ENCODE measurements around the gene RAB33A.
"Not testable (repeated sequence)": the region's sequence is repeated elsewhere in the genome, so short reads cannot be mapped to it uniquely, and the experiment has no call there.

RAB33A gene

GRCh38 chrX:130173190-130173895 is 1.6 kb downstream of the RAB33A start:
- peak; percentile 51 for DNase-seq

- peak; percentile 44 for DNase-seq
These were observed 2.4 kb downstream of the RAB33A start for GRCh38 chrX:130174045-130174704.

GRCh38 chrX:130174937-130175336 is 3.2 kb downstream of the RAB33A start:
- DNase-seq, result no peak

- DNase-seq, result no peak
These were observed 4.6 kb downstream of the RAB33A start for GRCh38 chrX:130176354-130176776.

GRCh38 chrX:130176942-130177341 is 5.2 kb downstream of the RAB33A start:
- DNase-seq, result no peak

- no peak for DNase-seq
These were observed 7.4 kb downstream of the RAB33A start for GRCh38 chrX:130179170-130179569.

GRCh38 chrX:130179579-130180215 is 7.9 kb downstream of the RAB33A start:
- peak; percentile 96 for DNase-seq

- no peak for DNase-seq
These were observed 12.4 kb downstream of the RAB33A start for GRCh38 chrX:130184168-130184567.

- DNase-seq, result no peak
These were observed 13.1 kb downstream of the RAB33A start for GRCh38 chrX:130184857-130185256.

GRCh38 chrX:130186651-130187050 is 14.9 kb downstream of the RAB33A start:
- DNase-seq, result no peak

- DNase-seq, result no peak
These were observed 19.0 kb downstream of the RAB33A start for GRCh38 chrX:130190801-130191200.

GRCh38 chrX:130196466-130196865 is 24.7 kb downstream of the RAB33A start:
- DNase-seq, result no peak

GRCh38 chrX:130197464-130197863 is 25.7 kb downstream of the RAB33A start:
- DNase-seq, result no peak

- no peak for DNase-seq
These were observed 32.9 kb downstream of the RAB33A start for GRCh38 chrX:130204647-130205046.

GRCh38 chrX:130211415-130212186 is 39.8 kb downstream of the RAB33A start:
- DNase-seq, result no peak

- no peak for DNase-seq
These were observed 40.6 kb downstream of the RAB33A start for GRCh38 chrX:130212371-130212770.

- DNase-seq, result no peak
These were observed 41.6 kb downstream of the RAB33A start for GRCh38 chrX:130213376-130213775.

- DNase-seq, result no peak
These were observed 44.6 kb downstream of the RAB33A start for GRCh38 chrX:130216320-130216719.

GRCh38 chrX:130224810-130225209 is 53.0 kb downstream of the RAB33A start:
- DNase-seq, result no peak

GRCh38 chrX:130228871-130229270 is 57.1 kb downstream of the RAB33A start:
- DNase-seq, result no peak

GRCh38 chrX:130231184-130231583 is 59.4 kb downstream of the RAB33A start:
- DNase-seq, result not testable (repeated sequence)

Measured in hematopoietic multipotent progenitor cell treated with erythropoietin and hydrocortisone succinate and interleukin-3 and kit ligand, for 8 days (in vitro differentiated cells).